Kidney (tissue), 14 donors: ENCODE results near the gene HERC4. TPM values are rescaled to one million over a fixed set of nuclear protein-coding genes. Genes with fewer than 3 reads are reported as not detected.

ENCODE experiments used
- DNase-seq, 5 donors: peaks; one replicate each; pipeline ENCODE4 v3.0.0-alpha.2; 2013 to 2020
- FAIRE-seq: peaks from 2 replicates; lab custom pipeline; 2012; peaks lifted over from hg19 to GRCh38; lab: Jason Lieb, UNC
- H3K27ac ChIP-seq, 2 donors: one replicate each; pipeline ENCODE4 v1.7.0; 2013; ENCODE audit warnings: low read depth in 2 of 2, low read length in 2 of 2, inconsistent platforms in 1 of 2
- H3K27me3 ChIP-seq: one replicate; pipeline ENCODE4 v1.7.1; 2013; ENCODE audit warnings: low read length, inconsistent platforms; ENCODE audit not compliant: control insufficient read depth, insufficient read depth
- H3K36me3 ChIP-seq, 3 donors: one replicate each; pipeline versions ENCODE4 v1.7.0 to v1.7.1; 2013; ENCODE audit warnings: low read length in 3 of 3, control low read depth in 1 of 3, inconsistent platforms in 1 of 3; ENCODE audit not compliant: insufficient read depth in 3 of 3, control insufficient read depth in 2 of 3
- H3K4me1 ChIP-seq, 3 donors: one replicate each; pipeline versions ENCODE4 v1.7.0 to v1.7.1; 2013; ENCODE audit warnings: low read length in 3 of 3, inconsistent platforms in 1 of 3, low read depth in 1 of 3; ENCODE audit not compliant: control insufficient read depth in 2 of 3, insufficient read depth in 2 of 3
- H3K4me3 ChIP-seq, 3 donors: one replicate each; pipeline versions ENCODE4 v1.7.0 to v1.8.1; 2013; ENCODE audit warnings: low read length in 3 of 3, control low read depth in 1 of 3, inconsistent platforms in 1 of 3
- H3K9ac ChIP-seq, 3 donors: one replicate each; pipeline versions ENCODE4 v1.7.0 to v1.7.1; 2013; ENCODE audit warnings: low read length in 3 of 3, control low read depth in 1 of 3, inconsistent platforms in 1 of 3
- H3K9me3 ChIP-seq, 3 donors: one replicate each; pipeline versions ENCODE4 v1.7.0 to v1.7.1; 2013; ENCODE audit warnings: low read length in 3 of 3, control low read depth in 1 of 3, inconsistent platforms in 1 of 3; ENCODE audit not compliant: control insufficient read depth in 2 of 3, insufficient read depth in 1 of 3
- intact Hi-C: fragments of 100-400 bp; cut with DNase I; formaldehyde crosslinking; loops from one replicate; pipeline ENCODE4 v1.11.1; 2022
- polyA plus RNA-seq: library from polyadenylated mRNA; stranded (reverse); fragments of 350-450 nt; fragmentation: Illumina TruSeq; extraction: RNeasy Lipid Tissue Mini Kit (QIAGEN cat#74804); gene quantifications from one replicate; pipeline ENCODE4 v1.2.3, GENCODE V29; 2014; ENCODE audit warnings: low read depth, low replicate concordance; ENCODE audit not compliant: insufficient read depth
- total RNA-seq: library from RNA; stranded (reverse); fragmentation: NEBNext Ultra II Directional; extraction: Animal tissue kit (Norgen Biotek cat#: 25700); gene quantifications from one replicate; pipeline ENCODE4 v1.2.1, GENCODE V29; 2021
- TF ChIP-seq, protein P1 (sequence below): IDR thresholded peaks from 3 replicates; pipeline ENCODE4 v1.5.1; 2012; ENCODE audit warnings: mild to moderate bottlenecking, moderate library complexity, borderline replicate concordance; ENCODE audit not compliant: insufficient read depth; ENCODE audit errors: extremely low read depth
- donor health status: control.
- donor health status: control.
- donor health status: control.
- donor health status: control.
- donor health status: control.
- donor health status: DM: yes; HTN: yes; CAD: no.
- donor health status: Normal renal cell carcinoma (clear cell type).

Gene HERC4
- total and polyA plus RNA-seq, 2 donors from 2014 or later, result 13.3 to 47.1 TPM

DNA sequence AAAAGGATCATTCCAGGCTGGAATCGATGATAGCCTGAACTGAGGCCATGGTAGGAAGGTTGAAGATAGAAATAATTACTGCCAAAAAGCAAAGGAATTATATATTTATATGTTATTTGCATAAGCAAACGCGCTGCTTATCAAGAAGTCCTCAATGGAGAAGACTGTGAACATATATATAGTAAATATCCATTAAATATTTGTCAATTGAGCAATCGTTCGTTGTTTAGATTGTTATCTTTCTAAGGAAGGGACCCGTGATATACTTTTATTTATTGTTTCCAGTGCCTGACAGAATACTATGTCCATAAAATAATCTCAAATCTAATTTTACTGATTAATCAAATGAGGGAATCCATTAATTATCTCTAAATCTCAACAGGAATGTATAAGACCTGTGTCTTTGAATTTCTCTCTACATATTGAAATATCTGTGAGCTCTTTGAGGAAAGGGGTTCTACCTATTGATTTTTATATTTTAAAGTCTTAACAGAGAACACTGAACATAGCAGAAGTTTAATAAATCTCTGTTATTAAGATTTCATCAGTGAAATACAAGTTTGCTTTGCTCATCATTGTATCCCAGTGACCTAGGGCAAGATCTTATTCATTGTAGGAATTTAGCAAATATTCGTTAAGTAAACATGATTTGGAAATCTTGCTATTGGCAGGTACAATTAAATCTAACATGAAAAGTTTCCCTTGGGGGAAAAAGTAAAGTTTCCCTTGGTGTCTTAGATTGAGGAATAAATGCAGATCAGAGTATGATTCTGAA, 12.0 kb upstream of the HERC4 start:
- Histone ChIP-seq H3K36me3 (no peaks in the 10 kb centered on the region), H3K4me3 (no peak overlapping the region), H3K9ac (no peak overlapping the region), H3K9me3 (no peaks in the 10 kb centered on the region), H3K4me1 (no peaks in the 10 kb centered on the region), H3K27me3 (no peaks in the 10 kb centered on the region), H3K27ac (no peak overlapping the region)
- no peak for FAIRE-seq
- intact Hi-C loops, result no loop called here
- DNase-seq, result no peak
- TF ChIP-seq, protein P1, sequence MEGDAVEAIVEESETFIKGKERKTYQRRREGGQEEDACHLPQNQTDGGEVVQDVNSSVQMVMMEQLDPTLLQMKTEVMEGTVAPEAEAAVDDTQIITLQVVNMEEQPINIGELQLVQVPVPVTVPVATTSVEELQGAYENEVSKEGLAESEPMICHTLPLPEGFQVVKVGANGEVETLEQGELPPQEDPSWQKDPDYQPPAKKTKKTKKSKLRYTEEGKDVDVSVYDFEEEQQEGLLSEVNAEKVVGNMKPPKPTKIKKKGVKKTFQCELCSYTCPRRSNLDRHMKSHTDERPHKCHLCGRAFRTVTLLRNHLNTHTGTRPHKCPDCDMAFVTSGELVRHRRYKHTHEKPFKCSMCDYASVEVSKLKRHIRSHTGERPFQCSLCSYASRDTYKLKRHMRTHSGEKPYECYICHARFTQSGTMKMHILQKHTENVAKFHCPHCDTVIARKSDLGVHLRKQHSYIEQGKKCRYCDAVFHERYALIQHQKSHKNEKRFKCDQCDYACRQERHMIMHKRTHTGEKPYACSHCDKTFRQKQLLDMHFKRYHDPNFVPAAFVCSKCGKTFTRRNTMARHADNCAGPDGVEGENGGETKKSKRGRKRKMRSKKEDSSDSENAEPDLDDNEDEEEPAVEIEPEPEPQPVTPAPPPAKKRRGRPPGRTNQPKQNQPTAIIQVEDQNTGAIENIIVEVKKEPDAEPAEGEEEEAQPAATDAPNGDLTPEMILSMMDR, result no peak

DNA sequence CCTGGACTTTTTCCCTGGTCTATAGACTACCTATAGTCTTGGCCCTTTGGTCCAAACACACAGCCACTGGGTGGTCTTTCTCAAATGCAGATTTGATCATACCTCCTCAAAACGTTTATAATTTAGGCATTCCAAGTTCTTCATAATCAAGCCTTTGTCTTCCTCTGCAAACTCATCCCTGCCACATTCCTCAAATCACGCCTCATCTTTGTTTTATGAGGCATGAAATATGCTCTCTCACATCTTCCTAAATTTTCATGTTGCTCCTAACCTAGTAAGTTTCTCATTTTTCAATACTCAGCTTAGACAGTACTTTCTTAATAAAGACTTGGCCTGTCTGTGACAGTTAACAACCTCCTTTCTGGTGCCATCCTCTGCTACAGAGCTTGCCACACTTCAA, 10.9 kb upstream of the HERC4 start:
- H3K4me1 ChIP-seq, result no peaks in the 10 kb centered on the region
- no peaks in the 10 kb centered on the region for H3K9me3 ChIP-seq
- DNase-seq (no peak), FAIRE-seq (no peak)
- no peak overlapping the region for H3K4me3 ChIP-seq
- no peak overlapping the region for H3K27ac ChIP-seq
- intact Hi-C loops, result no loop called here
- TF ChIP-seq, protein P1, result no peak
- H3K27me3 ChIP-seq, result no peaks in the 10 kb centered on the region
- no peak overlapping the region for H3K9ac ChIP-seq
- no peaks in the 10 kb centered on the region for H3K36me3 ChIP-seq

DNA sequence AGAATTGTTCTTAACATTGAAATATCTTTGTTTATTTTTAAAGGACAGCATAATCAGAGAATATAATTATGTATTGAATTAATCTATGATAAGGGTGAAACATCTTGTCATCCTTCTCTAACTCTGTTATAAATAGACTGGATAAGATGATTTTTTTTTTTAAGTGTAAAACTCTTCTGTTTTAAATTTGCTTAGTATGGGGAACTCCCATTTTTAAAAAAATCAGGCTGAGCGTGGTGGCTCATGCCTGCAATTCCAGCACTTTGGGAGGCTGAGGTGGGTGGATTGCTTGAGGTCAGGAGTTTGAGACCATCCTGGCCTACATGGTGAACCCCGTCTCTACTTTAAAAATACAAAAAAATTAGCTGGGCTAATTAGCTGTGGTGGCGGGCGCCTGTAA, 9.4 kb upstream of the HERC4 start:
- intact Hi-C loops, result no loop called here
- DNase-seq (no peak), FAIRE-seq (no peak)
- no peaks in the 10 kb centered on the region for H3K36me3 ChIP-seq
- no peak overlapping the region for H3K27ac ChIP-seq
- H3K4me3 ChIP-seq, result no peak overlapping the region
- H3K9me3 ChIP-seq, result no peaks in the 10 kb centered on the region
- no peak overlapping the region for H3K9ac ChIP-seq
- H3K27me3 ChIP-seq, result no peaks in the 10 kb centered on the region
- no peaks in the 10 kb centered on the region for H3K4me1 ChIP-seq
- TF ChIP-seq, protein P1, result no peak
